GM13976 (cell line): ENCODE measurements around the gene FAM47E.

Experiments
- DNase-seq: peaks from one replicate; pipeline ENCODE4 v3.0.0; 2012; ENCODE audit warnings: low spot score
- in situ Hi-C: fragments of 300-500 bp; cut with MboI; formaldehyde crosslinking; loops from one replicate; pipeline ENCODE4 v1.12.0; 2022; ENCODE audit warnings: low sequenced_read_pairs, mixed read lengths, inconsistent platforms; ENCODE audit not compliant: unreplicated experiment
- TF ChIP-seq, protein P1 (sequence below): IDR thresholded peaks from 2 replicates; pipeline ENCODE4 v1.5.1; 2012; ENCODE audit warnings: borderline replicate concordance, mild to moderate bottlenecking; ENCODE audit not compliant: insufficient read depth; ENCODE audit errors: extremely low read depth, missing control alignments, control extremely low read depth

FAM47E gene

DNA sequence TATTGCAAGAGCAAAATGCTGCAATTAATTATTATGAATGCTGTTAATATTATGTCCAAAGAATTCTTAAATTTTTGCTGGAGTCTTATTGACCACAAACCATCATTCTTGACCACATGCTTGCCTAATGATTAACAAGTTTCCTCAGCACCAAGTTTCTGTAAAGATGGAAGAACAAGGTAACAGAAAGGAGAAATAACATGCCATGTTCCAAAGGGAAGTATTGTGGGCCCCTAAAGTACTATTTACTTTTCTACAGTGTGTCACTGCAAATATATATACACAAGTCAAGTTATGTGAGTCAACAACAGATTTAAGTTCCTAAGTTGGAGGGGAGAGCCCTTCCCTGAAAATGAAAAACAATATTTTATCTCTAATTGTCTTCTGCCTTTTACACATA lies 20.6 kb downstream of the FAM47E start:
- in situ Hi-C loops, result no loop called here
- TF ChIP-seq, protein P1, sequence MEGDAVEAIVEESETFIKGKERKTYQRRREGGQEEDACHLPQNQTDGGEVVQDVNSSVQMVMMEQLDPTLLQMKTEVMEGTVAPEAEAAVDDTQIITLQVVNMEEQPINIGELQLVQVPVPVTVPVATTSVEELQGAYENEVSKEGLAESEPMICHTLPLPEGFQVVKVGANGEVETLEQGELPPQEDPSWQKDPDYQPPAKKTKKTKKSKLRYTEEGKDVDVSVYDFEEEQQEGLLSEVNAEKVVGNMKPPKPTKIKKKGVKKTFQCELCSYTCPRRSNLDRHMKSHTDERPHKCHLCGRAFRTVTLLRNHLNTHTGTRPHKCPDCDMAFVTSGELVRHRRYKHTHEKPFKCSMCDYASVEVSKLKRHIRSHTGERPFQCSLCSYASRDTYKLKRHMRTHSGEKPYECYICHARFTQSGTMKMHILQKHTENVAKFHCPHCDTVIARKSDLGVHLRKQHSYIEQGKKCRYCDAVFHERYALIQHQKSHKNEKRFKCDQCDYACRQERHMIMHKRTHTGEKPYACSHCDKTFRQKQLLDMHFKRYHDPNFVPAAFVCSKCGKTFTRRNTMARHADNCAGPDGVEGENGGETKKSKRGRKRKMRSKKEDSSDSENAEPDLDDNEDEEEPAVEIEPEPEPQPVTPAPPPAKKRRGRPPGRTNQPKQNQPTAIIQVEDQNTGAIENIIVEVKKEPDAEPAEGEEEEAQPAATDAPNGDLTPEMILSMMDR, result no peak
- no peak for DNase-seq

DNA sequence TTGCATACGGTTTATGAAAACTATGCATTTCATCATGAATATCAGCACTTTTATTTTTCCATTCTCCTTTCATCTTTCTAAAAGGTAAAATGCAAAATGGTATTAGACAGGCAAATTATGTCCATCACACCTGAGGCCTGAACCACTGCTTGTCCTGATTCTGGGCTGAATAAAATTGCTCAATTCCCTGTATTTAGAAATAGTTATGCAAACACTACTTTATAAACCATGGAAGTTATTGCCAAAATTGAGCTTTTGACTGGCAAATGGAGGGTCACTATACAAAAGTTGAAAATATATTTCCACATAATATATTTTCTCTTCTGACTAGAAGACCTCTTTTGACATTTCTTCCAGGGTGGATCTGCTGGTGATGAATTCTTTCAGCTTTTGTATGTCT lies 21.1 kb downstream of the FAM47E start:
- DNase-seq, result no peak
- in situ Hi-C loops, result no loop called here
- TF ChIP-seq, protein P1, result no peak

DNA sequence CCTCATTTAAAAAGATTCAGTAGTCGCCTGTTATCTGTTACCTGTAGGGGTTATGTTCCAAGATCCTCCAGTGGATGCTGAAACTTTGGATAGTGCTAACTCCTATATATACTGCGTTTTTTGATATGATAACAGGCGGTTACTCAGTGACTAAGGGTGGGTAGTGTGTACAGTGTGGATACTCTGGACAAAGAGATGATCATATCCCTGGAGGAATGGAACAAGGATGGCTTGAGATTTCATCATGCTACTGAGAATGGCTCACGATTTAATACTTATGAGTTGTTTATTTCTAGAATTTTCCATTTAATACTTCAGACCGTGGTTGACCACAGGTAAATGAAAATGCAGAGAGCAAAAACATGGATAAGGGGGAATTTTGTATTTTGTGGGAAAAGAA lies 21.5 kb downstream of the FAM47E start:
- TF ChIP-seq, protein P1, result no peak
- in situ Hi-C loops, result no loop called here
- DNase-seq, result no peak

DNA sequence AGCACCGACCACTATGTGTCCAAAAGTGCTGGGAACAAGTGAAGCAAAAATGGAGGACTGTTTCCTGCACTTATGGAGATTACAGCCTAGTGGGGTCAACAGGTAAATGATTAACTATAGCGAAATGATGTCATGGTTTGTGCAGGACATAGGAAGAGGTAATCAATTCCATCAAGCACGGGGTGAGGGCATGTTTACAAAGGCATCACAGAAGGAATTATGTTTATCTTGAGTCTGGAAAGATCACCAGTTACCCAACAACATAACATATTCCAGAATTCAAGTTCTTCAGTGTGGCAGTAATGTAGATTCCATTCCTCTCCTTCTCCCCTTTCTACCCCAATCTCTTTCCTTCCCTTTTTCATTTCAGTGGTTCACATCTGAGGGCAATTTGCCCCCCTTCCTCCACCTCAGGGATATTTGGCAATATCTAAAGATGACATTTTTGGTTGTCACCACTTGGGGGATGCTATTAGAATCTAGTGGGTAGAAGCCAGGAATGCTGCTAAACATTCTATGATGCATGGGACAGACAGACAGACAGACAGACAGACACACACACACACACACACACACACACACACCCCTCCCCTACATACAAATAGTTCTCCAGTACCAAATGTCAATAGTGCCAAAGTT lies 24.1 kb downstream of the FAM47E start:
- in situ Hi-C loops, result no loop called here
- no peak for DNase-seq
- TF ChIP-seq, protein P1, result no peak

DNA sequence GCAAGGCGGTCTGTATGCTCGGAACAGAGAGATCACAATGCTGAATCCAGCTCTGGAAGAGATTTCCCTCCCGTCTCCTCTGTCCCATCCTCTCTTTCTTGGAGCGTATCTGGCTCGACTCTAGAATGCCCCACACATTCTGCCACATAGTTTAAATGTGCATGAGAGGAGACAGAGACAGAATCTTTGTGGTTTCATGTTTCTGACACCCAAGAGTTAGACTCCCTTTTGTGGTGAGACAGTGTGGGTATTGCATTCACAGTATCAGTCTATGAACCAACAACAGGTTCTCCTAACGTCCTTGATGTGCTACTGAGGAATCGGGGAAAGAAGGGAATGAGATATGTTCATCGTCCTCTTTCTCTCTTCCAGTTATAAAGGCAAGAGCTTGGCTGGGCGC lies 25.3 kb downstream of the FAM47E start:
- DNase-seq, result no peak
- in situ Hi-C loops, result no loop called here
- TF ChIP-seq, protein P1, result no peak

DNA sequence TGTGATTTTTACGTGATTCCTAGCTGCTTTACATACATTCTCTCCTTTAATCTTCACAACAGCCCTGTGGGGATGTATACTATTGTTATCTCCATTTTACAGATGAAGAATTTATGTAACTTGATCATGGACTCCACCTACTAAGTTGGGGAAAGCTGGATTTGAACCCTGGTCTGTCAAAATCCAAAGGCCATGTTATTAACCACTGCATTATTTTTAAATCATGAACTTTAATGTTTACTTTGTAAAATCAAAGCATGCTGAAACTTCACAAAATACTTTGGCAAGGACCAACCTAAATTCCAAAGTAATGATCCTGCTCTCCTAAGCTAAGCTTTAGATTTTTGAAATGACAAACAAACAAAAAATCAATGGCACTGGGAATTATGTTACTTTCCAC lies 26.1 kb downstream of the FAM47E start:
- no peak for DNase-seq
- TF ChIP-seq, protein P1, result no peak
- in situ Hi-C loops, result no loop called here
